ENCODE results near the gene CTF1. TPM values are rescaled to one million over a fixed set of nuclear protein-coding genes. Genes with fewer than 3 reads are reported as not detected.

Gene CTF1
- total and polyA plus RNA-seq, 2 donors (not counting 1 experiment from before 2014, with no cell fraction given) = 0.78 to 0.81 TPM

DNA sequence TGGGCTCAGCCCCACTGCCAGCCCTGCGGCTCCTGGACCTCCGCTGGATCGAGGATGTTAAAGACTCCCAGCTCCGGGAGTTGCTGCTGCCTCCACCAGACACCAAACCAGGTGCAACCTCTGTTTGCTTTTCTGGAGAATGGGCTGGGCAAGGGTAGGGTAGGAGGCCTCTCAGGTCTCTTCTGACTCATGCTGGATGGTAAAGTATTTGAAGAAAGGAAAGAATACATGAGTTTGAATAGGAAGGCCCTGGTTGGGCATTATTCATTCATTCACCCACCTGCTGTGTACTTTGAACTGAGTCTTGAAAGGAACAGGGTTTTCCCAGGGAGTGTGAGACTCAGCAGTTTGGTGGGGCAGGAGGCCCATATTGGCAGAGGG, 46.0 kb downstream of the CTF1 start:
- Histone ChIP-seq H3K9ac (ENCODE audit: low read length) (peak overlapping the region; percentile 1), H3K79me2 (ENCODE audit: control insufficient read depth, insufficient read depth, low read length) (no peaks in the 10 kb centered on the region), H3K27ac (ENCODE audit: low read length in 2 of 2) (no peak overlapping the region), H4K20me1 (ENCODE audit: control insufficient read depth, insufficient read depth, low read length, poor library complexity, severe bottlenecking) (no peaks in the 10 kb centered on the region), H3K4me1 (ENCODE audit: control insufficient read depth in 2 of 2, insufficient read depth in 2 of 2, low read length in 2 of 2) (peaks cover 10 to 16% of the 10 kb centered on the region in 2 donors), H2AFZ (ENCODE audit: insufficient read depth, low read depth, low read length, poor library complexity, severe bottlenecking) (peak overlapping the region; percentile 68), H3K4me2 (replicated peaks; ENCODE audit: low read depth, low read length, poor library complexity, severe bottlenecking) (peak overlapping the region; percentile 65), H3K4me3 (ENCODE audit: control extremely low read depth in 1 of 5, extremely low read depth in 1 of 5, insufficient read depth in 1 of 5, low read depth in 2 of 5, low read length in 4 of 5) (no peak overlapping the region), H3K27me3 (replicated peaks in 1 of 4; ENCODE audit: control extremely low read depth in 1 of 4, control insufficient read depth in 3 of 4, insufficient read depth in 4 of 4, low read length in 3 of 4) (no peaks in the 10 kb centered on the region), H3K36me3 (replicated peaks in 1 of 2; ENCODE audit: control extremely low read depth in 1 of 2, control insufficient read depth in 1 of 2, extremely low read depth in 1 of 2, insufficient read depth in 2 of 2, low read length in 1 of 2) (peaks cover 0 to 2% of the 10 kb centered on the region in 2 experiments), H3K9me3 (ENCODE audit: control extremely low read depth in 1 of 3, control insufficient read depth in 2 of 3, insufficient read depth in 1 of 3, low read length in 2 of 3) (no peaks in the 10 kb centered on the region)
- TF ChIP-seq, protein P1, sequence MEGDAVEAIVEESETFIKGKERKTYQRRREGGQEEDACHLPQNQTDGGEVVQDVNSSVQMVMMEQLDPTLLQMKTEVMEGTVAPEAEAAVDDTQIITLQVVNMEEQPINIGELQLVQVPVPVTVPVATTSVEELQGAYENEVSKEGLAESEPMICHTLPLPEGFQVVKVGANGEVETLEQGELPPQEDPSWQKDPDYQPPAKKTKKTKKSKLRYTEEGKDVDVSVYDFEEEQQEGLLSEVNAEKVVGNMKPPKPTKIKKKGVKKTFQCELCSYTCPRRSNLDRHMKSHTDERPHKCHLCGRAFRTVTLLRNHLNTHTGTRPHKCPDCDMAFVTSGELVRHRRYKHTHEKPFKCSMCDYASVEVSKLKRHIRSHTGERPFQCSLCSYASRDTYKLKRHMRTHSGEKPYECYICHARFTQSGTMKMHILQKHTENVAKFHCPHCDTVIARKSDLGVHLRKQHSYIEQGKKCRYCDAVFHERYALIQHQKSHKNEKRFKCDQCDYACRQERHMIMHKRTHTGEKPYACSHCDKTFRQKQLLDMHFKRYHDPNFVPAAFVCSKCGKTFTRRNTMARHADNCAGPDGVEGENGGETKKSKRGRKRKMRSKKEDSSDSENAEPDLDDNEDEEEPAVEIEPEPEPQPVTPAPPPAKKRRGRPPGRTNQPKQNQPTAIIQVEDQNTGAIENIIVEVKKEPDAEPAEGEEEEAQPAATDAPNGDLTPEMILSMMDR (IDR thresholded peaks at IDR 0.05) = no peak
- TF ChIP-seq EZH2 (IDR thresholded peaks at IDR 0.05; ENCODE audit: borderline replicate concordance, insufficient read depth, low read depth, low read length, poor library complexity, severe bottlenecking) = no peak
- no peak for DNase-seq
- peaks cover 17% of the 10 kb centered on the region for H3K4me1 Mint-ChIP-seq
- no peaks in the 10 kb centered on the region for H3K9me3 Mint-ChIP-seq (ENCODE audit: insufficient read depth)
- CTCF ChIA-PET = interaction anchor here (0.5 to 5.7 kb wide), 16 partner anchors 8 to 502 kb away, joined by 3 to 64 read pairs (median 6); partner anchors contain the start of gene HSD3B7
- intact Hi-C loops (cut with micrococcal nuclease) = loop anchor here (1.0 to 2.0 kb wide), 2 partner anchors 68 to 98 kb away; no protein-coding TSS in a partner anchor
- no peak overlapping the region for H3K4me3 Mint-ChIP-seq
- POLR2A ChIA-PET = interaction anchor here (0.8 to 1.1 kb wide), 2 partner anchors 40 to 180 kb away, joined by 3 read pairs; no protein-coding TSS in a partner anchor
- H3K27me3 Mint-ChIP-seq = no peaks in the 10 kb centered on the region
- WGBS (ENCODE audit: insufficient coverage) = 97% methylated on average over 3 of the region's 4 CpGs
- ATAC-seq (ENCODE audit: low read depth) = no peak
- H3K27ac Mint-ChIP-seq = no peak overlapping the region

DNA sequence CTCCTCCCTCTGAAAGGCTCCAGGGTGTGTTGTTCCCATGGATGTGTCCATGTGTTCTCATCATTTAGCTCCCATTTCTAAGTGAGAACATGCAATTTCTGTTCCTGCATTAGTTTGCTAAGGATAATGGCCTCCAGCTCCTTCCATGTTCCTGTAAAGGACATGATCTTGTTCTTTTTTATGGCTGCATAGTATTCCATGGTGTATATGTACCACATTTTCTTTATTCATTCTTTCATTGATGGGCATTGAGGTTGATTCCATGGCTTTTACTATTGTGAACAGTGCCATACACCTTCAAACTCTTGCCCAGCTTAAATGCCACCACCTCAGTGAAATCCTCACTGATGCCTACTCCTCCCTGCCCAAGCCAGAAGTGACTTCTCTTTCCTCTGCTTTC, 47.9 kb downstream of the CTF1 start:
- H3K79me2 ChIP-seq (ENCODE audit: control insufficient read depth, insufficient read depth, low read length) = no peaks in the 10 kb centered on the region
- no peak overlapping the region for H3K4me3 ChIP-seq (ENCODE audit: control extremely low read depth in 1 of 5, extremely low read depth in 1 of 5, insufficient read depth in 1 of 5, low read depth in 2 of 5, low read length in 4 of 5)
- Mint-ChIP-seq H3K4me3 (no peak overlapping the region), H3K27me3 (no peaks in the 10 kb centered on the region), H3K9me3 (ENCODE audit: insufficient read depth) (no peaks in the 10 kb centered on the region), H3K27ac (peak overlapping the region; percentile 43), H3K4me1 (peaks cover 15% of the 10 kb centered on the region)
- H3K9ac ChIP-seq (ENCODE audit: low read length) = no peak overlapping the region
- CTCF ChIA-PET = interaction anchor here (1.2 to 1.3 kb wide), 3 partner anchors 9 to 100 kb away, joined by 3 to 6 read pairs (median 3); no protein-coding TSS in a partner anchor
- POLR2A ChIA-PET = no interaction called here
- H4K20me1 ChIP-seq (ENCODE audit: control insufficient read depth, insufficient read depth, low read length, poor library complexity, severe bottlenecking) = no peaks in the 10 kb centered on the region
- H3K9me3 ChIP-seq (ENCODE audit: control extremely low read depth in 1 of 3, control insufficient read depth in 2 of 3, insufficient read depth in 1 of 3, low read length in 2 of 3) = no peaks in the 10 kb centered on the region
- no peaks in the 10 kb centered on the region for H3K27me3 ChIP-seq (replicated peaks in 1 of 4; ENCODE audit: control extremely low read depth in 1 of 4, control insufficient read depth in 3 of 4, insufficient read depth in 4 of 4, low read length in 3 of 4)
- H3K4me2 ChIP-seq (replicated peaks; ENCODE audit: low read depth, low read length, poor library complexity, severe bottlenecking) = no peak overlapping the region
- peaks cover 5 to 20% of the 10 kb centered on the region in 2 donors for H3K4me1 ChIP-seq (ENCODE audit: control insufficient read depth in 2 of 2, insufficient read depth in 2 of 2, low read length in 2 of 2)
- intact Hi-C loops (cut with micrococcal nuclease) = no loop called here
- DNase-seq = no peak
- no peak for ATAC-seq (ENCODE audit: low read depth)
- no peak overlapping the region for H2AFZ ChIP-seq (ENCODE audit: insufficient read depth, low read depth, low read length, poor library complexity, severe bottlenecking)
- TF ChIP-seq EZH2 (IDR thresholded peaks at IDR 0.05; ENCODE audit: borderline replicate concordance, insufficient read depth, low read depth, low read length, poor library complexity, severe bottlenecking) = no peak
- TF ChIP-seq, protein P1 (IDR thresholded peaks at IDR 0.05) = no peak
- peaks cover 0 to 2% of the 10 kb centered on the region in 2 experiments for H3K36me3 ChIP-seq (replicated peaks in 1 of 2; ENCODE audit: control extremely low read depth in 1 of 2, control insufficient read depth in 1 of 2, extremely low read depth in 1 of 2, insufficient read depth in 2 of 2, low read length in 1 of 2)
- no peak overlapping the region for H3K27ac ChIP-seq (ENCODE audit: low read length in 2 of 2)
